Ramos (cell line): ENCODE measurements around the gene ATP10B.

Experiments
- in situ Hi-C: fragments of 300-500 bp; cut with MboI; formaldehyde crosslinking; loops from one replicate; pipeline ENCODE4 v1.14.3; 2022; ENCODE audit warnings: low sequenced_read_pairs; ENCODE audit not compliant: unreplicated experiment

Gene ATP10B

GRCh38 chr5:160524827-160525226 is 327.2 kb downstream of the ATP10B start:
- in situ Hi-C loops = no loop called here

GRCh38 chr5:160523502-160524163 is 328.4 kb downstream of the ATP10B start:
- in situ Hi-C loops = no loop called here

- in situ Hi-C loops = no loop called here
Measured at GRCh38 chr5:160521392-160521663, 330.7 kb downstream of the ATP10B start.

GRCh38 chr5:160520609-160521391 is 331.2 kb downstream of the ATP10B start:
- in situ Hi-C loops = no loop called here

- in situ Hi-C loops = no loop called here
Measured at GRCh38 chr5:160516696-160517530, 335.1 kb downstream of the ATP10B start.

- in situ Hi-C loops = no loop called here
Measured at GRCh38 chr5:160514866-160515265, 337.1 kb downstream of the ATP10B start.

GRCh38 chr5:160514191-160514590 is 337.8 kb downstream of the ATP10B start:
- in situ Hi-C loops = no loop called here

- in situ Hi-C loops = no loop called here
Measured at GRCh38 chr5:160513485-160513884, 338.5 kb downstream of the ATP10B start.
